CD4-positive, alpha-beta T cell treated with Interleukin-4 for 1 hour (primary cell): ENCODE measurements around the gene DND1.
"Not testable (repeated sequence)": the region's sequence is repeated elsewhere in the genome, so short reads cannot be mapped to it uniquely, and the experiment has no call there.

ENCODE experiments used
- DNase-seq, 2 donors: peaks; one replicate each; pipeline ENCODE4 v3.0.0-alpha.2; 2020 to 2022

DND1 gene

GRCh38 chr5:140671472-140672125 is 1.8 kb downstream of the DND1 start:
- DNase-seq = no peak

GRCh38 chr5:140671035-140671434 is 2.3 kb downstream of the DND1 start:
- DNase-seq = not testable (repeated sequence)

GRCh38 chr5:140664359-140665119 is 8.8 kb downstream of the DND1 start, which contains the start of gene WDR55:
Gene WDR55, plus strand, starts transcription at chr5:140664904. Its CDS starts 9 bp downstream, at chr5:140664913.
- peak; percentile 94 to 95 for DNase-seq

GRCh38 chr5:140664030-140664358 is 9.4 kb downstream of the DND1 start:
- DNase-seq = no peak

- DNase-seq = not testable (repeated sequence)
Observed at GRCh38 chr5:140660371-140660770, 13.0 kb downstream of the DND1 start.

GRCh38 chr5:140658870-140659269 is 14.5 kb downstream of the DND1 start:
- DNase-seq = no peak

GRCh38 chr5:140647042-140647419 is 26.3 kb downstream of the DND1 start:
- DNase-seq = no peak

- no peak for DNase-seq
Observed at GRCh38 chr5:140642718-140643117, 30.7 kb downstream of the DND1 start.

GRCh38 chr5:140641716-140642115 is 31.7 kb downstream of the DND1 start:
- DNase-seq = no peak

GRCh38 chr5:140639148-140639981 is 34.0 kb downstream of the DND1 start, which contains the start of gene TMCO6:
Gene TMCO6, plus strand, starts transcription at chr5:140639451. Its CDS starts 77 bp downstream, at chr5:140639528.
- peak; percentile 98 for DNase-seq

GRCh38 chr5:140638898-140639147 is 34.6 kb downstream of the DND1 start:
- DNase-seq = not testable (repeated sequence)

GRCh38 chr5:140637371-140638100 is 35.8 kb downstream of the DND1 start:
- DNase-seq = no peak

GRCh38 chr5:140635291-140636257 is 37.8 kb downstream of the DND1 start:
- DNase-seq = no peak

GRCh38 chr5:140634103-140634502 is 39.3 kb downstream of the DND1 start:
- no peak for DNase-seq

GRCh38 chr5:140633501-140633900 is 39.9 kb downstream of the DND1 start:
- DNase-seq = no peak

- DNase-seq = peak; percentile 18 to 70
Observed at GRCh38 chr5:140633021-140633471, 40.3 kb downstream of the DND1 start, which contains the start of gene CD14. Gene CD14, minus strand, starts transcription at chr5:140633175. Its CDS starts 104 bp downstream, at chr5:140633071.

GRCh38 chr5:140632366-140633020 is 40.9 kb downstream of the DND1 start:
- DNase-seq = peak; percentile 39 to 55

- peak; percentile 31 to 34 for DNase-seq
Observed at GRCh38 chr5:140631831-140632365, 41.5 kb downstream of the DND1 start.

- DNase-seq = peak in 1 of 2 donors; percentile 44
Observed at GRCh38 chr5:140631036-140631417, 42.3 kb downstream of the DND1 start.

- no peak for DNase-seq
Observed at GRCh38 chr5:140630292-140631035, 42.9 kb downstream of the DND1 start.
